ENCODE measurements around the gene OSBPL5.
A peak's percentile ranks its signal among the peaks of the same experiment; 100 is the strongest.

Gene OSBPL5

DNA sequence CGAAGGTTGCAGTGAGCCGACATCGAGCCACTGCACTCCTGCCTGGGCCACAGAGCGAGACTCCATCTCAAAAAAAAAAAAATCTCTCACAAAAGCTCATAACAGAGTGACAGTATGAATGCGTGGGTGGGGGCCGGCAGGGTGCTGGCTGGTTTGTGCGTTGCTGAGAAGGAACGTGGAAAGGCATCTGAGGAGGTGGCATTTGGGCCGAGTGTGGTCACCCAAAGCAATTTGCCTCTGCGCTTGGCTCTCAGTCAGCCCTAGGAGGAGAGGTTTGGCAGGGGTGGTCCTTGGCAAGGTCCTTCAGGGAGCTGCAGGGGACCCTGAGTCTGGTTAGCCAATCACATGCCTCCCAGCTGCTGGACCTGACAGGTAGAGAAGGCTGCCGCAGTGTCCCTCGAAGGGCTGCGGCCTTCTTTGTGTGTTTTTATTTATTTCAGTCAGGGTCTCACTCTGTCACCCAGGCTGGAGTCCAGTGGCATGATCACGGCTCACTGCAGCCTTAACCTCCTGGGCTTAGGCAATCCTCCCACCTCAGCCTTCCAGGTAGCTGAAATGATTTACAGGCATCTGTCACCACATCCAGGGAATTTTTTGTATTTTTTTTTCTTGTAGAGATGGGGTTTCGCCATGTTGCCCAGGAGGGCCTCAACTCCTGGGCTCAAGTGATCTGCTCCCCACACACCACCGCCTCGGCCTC lies 23.5 kb upstream of the OSBPL5 start:
- no peaks in the 10 kb centered on the region; the same call in 1 of the 2 replicates for H3K27me3 ChIP-seq (ENCODE audit: insufficient read depth, low read length)
- peak overlapping the region; percentile 21; the same call in 1 of the 2 replicates for H3K4me3 ChIP-seq (ENCODE audit: low read length)
- no peak overlapping the region for H3K27ac ChIP-seq (ENCODE audit: low read length)
- H3K9me3 ChIP-seq (ENCODE audit: insufficient read depth, low read depth, low read length): no peaks in the 10 kb centered on the region
- peaks cover 15% of the 10 kb centered on the region; the same call in 1 of the 2 replicates for H3K4me1 ChIP-seq (ENCODE audit: insufficient read depth, low read length)
- H3K9ac ChIP-seq (ENCODE audit: low read depth, low read length): peak overlapping the region; percentile 3; the same call in 1 of the 2 replicates
- H3K36me3 ChIP-seq (ENCODE audit: insufficient read depth, low read depth, low read length): no peaks in the 10 kb centered on the region

GRCh38 chr11:3186166-3186953 lies 21.2 kb upstream of the OSBPL5 start:
- no peak overlapping the region for H3K27ac ChIP-seq (ENCODE audit: low read length)
- H3K36me3 ChIP-seq (ENCODE audit: insufficient read depth, low read depth, low read length): no peaks in the 10 kb centered on the region
- H3K27me3 ChIP-seq (ENCODE audit: insufficient read depth, low read length): no peaks in the 10 kb centered on the region; the same call in 1 of the 2 replicates
- H3K4me3 ChIP-seq (ENCODE audit: low read length): no peak overlapping the region
- H3K4me1 ChIP-seq (ENCODE audit: insufficient read depth, low read length): peaks cover 15% of the 10 kb centered on the region; the same call in 1 of the 2 replicates
- no peak overlapping the region for H3K9ac ChIP-seq (ENCODE audit: low read depth, low read length)
- no peaks in the 10 kb centered on the region for H3K9me3 ChIP-seq (ENCODE audit: insufficient read depth, low read depth, low read length)

- Histone ChIP-seq H3K9me3 (ENCODE audit: insufficient read depth, low read depth, low read length) (no peaks in the 10 kb centered on the region), H3K27me3 (ENCODE audit: insufficient read depth, low read length) (no peaks in the 10 kb centered on the region), H3K36me3 (ENCODE audit: insufficient read depth, low read depth, low read length) (no peaks in the 10 kb centered on the region), H3K4me1 (ENCODE audit: insufficient read depth, low read length) (peaks cover 11% of the 10 kb centered on the region; the same call in 1 of the 2 replicates), H3K4me3 (ENCODE audit: low read length) (no peak overlapping the region), H3K27ac (ENCODE audit: low read length) (no peak overlapping the region), H3K9ac (ENCODE audit: low read depth, low read length) (no peak overlapping the region)
Observed at GRCh38 chr11:3184732-3185347, 19.7 kb upstream of the OSBPL5 start.

DNA sequence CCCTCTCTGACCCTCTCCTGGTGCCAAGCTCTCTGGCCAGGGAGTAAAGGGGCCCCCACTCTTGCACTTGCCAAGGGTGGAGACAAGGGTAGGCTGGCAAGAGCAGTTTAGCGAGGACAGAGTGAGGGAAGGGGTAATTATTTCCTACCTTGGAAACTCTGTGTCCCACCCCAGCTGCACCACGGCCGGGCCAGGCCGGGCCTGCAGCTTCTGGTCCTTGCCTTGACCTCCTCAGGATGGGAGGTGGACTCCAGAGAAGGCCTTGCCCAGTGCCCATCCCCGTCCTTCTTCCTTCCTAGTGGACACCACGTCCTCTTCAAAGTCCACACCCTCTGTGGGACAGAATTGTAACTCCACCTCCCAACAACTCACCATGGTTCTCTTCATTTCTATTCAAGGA lies 18.4 kb upstream of the OSBPL5 start:
- no peak overlapping the region for H3K9ac ChIP-seq (ENCODE audit: low read depth, low read length)
- H3K27me3 ChIP-seq (ENCODE audit: insufficient read depth, low read length): no peaks in the 10 kb centered on the region
- H3K4me3 ChIP-seq (ENCODE audit: low read length): no peak overlapping the region
- no peaks in the 10 kb centered on the region for H3K36me3 ChIP-seq (ENCODE audit: insufficient read depth, low read depth, low read length)
- peaks cover 3% of the 10 kb centered on the region; the same call in 1 of the 2 replicates for H3K4me1 ChIP-seq (ENCODE audit: insufficient read depth, low read length)
- no peaks in the 10 kb centered on the region for H3K9me3 ChIP-seq (ENCODE audit: insufficient read depth, low read depth, low read length)
- no peak overlapping the region for H3K27ac ChIP-seq (ENCODE audit: low read length)

DNA sequence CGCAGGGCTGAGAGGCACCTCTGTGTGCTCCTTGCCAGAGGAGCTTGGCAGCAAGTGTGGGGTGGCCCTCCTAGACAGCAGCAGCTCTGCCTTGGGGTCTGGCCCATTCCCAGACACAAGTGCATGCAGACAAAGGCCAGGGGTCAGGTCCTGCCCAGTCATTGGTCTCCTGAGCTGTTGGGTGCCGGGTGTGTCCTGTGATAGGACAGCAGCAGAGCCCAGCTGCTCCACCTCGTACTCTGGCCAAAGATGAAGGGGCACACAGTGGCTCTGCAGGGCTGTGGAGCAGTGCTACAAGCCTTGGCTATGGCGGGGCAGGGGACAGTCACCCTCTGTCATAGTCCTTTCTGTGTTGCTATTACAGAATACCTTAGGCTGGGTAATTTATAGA lies 17.3 kb upstream of the OSBPL5 start:
- no peaks in the 10 kb centered on the region for H3K36me3 ChIP-seq (ENCODE audit: insufficient read depth, low read depth, low read length)
- H3K4me1 ChIP-seq (ENCODE audit: insufficient read depth, low read length): no peaks in the 10 kb centered on the region
- no peak overlapping the region for H3K9ac ChIP-seq (ENCODE audit: low read depth, low read length)
- H3K27ac ChIP-seq (ENCODE audit: low read length): no peak overlapping the region
- H3K4me3 ChIP-seq (ENCODE audit: low read length): no peak overlapping the region
- no peaks in the 10 kb centered on the region for H3K27me3 ChIP-seq (ENCODE audit: insufficient read depth, low read length)
- no peaks in the 10 kb centered on the region for H3K9me3 ChIP-seq (ENCODE audit: insufficient read depth, low read depth, low read length)

DNA sequence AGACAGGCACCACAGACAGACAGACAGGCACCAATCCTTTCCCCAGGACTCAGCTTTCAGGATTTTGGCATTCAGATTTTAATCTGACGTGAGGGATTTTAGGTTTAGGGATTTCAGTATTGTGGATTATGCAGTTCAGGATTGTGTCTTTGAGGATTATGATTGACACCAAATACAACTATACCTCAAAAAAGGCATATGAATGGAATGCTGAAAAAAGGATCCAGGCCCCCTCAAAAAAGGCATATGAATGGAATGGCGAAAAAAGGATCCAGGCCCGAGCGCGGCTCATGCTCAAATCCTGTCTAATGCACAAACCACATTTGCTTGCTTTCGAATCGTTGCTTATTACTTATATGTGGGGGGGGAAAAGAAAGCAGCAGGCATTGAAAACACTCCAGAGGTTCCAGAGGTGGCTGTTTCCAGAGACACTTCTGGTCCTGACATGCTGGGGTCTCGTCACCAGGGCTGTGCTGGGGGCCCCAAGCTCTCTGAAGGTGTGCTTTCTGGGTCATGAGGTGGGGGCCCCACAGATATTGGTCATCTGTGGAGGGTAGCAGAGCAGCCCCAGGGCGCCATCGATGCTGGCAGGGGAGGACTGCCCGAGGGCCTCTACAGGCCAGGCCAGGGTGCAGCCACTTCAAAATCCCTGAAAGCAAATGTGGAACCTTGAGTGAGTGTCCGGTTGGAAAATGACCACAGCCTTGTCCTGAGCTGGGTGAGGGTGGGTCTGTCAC lies 16.8 kb upstream of the OSBPL5 start:
- no peaks in the 10 kb centered on the region for H3K4me1 ChIP-seq (ENCODE audit: insufficient read depth, low read length)
- no peaks in the 10 kb centered on the region for H3K36me3 ChIP-seq (ENCODE audit: insufficient read depth, low read depth, low read length)

GRCh38 chr11:3180869-3181268 lies 15.8 kb upstream of the OSBPL5 start:
- H3K36me3 ChIP-seq (ENCODE audit: insufficient read depth, low read depth, low read length): no peaks in the 10 kb centered on the region
- H3K4me3 ChIP-seq (ENCODE audit: low read length): no peak overlapping the region
- no peaks in the 10 kb centered on the region for H3K27me3 ChIP-seq (ENCODE audit: insufficient read depth, low read length)
- H3K9me3 ChIP-seq (ENCODE audit: insufficient read depth, low read depth, low read length): peaks cover 10% of the 10 kb centered on the region; the same call in 1 of the 2 replicates
- no peak overlapping the region for H3K27ac ChIP-seq (ENCODE audit: low read length)
- H3K9ac ChIP-seq (ENCODE audit: low read depth, low read length): no peak overlapping the region
- no peaks in the 10 kb centered on the region for H3K4me1 ChIP-seq (ENCODE audit: insufficient read depth, low read length)

More for the DNA sequence above, 16.8 kb upstream of the OSBPL5 start:
- Histone ChIP-seq H3K9me3 (ENCODE audit: insufficient read depth, low read depth, low read length) (0 out of 2 replicates have a peak, but pooled peaks cover 1% of the 10 kb centered on the region), H3K4me3 (ENCODE audit: low read length) (no peak overlapping the region), H3K27ac (ENCODE audit: low read length) (no peak overlapping the region), H3K27me3 (ENCODE audit: insufficient read depth, low read length) (no peaks in the 10 kb centered on the region), H3K9ac (ENCODE audit: low read depth, low read length) (no peak overlapping the region)

DNA sequence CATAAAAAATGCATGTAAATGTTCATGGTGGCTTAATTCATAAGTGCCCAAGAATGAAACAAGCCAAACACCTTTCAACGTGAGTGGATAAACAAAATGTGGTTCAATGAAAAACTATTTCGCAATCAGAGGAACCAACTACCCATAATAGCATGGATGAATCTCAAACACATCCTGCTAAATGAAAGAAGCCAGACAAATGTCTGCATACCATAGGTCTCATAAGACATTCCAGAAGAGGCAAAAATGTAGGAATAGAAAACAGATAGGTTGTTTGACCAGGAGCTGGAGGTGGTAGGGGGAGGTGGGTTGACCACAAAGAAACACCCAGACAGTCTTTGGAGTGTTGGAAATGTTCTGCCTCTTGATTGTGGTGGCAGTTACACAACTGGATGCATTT lies 13.2 kb upstream of the OSBPL5 start:
- Histone ChIP-seq H3K4me3 (ENCODE audit: low read length) (no peak overlapping the region), H3K9ac (ENCODE audit: low read depth, low read length) (no peak overlapping the region), H3K4me1 (ENCODE audit: insufficient read depth, low read length) (no peaks in the 10 kb centered on the region), H3K9me3 (ENCODE audit: insufficient read depth, low read depth, low read length) (peaks cover 10% of the 10 kb centered on the region; the same call in 1 of the 2 replicates), H3K27me3 (ENCODE audit: insufficient read depth, low read length) (no peaks in the 10 kb centered on the region), H3K27ac (ENCODE audit: low read length) (no peak overlapping the region), H3K36me3 (ENCODE audit: insufficient read depth, low read depth, low read length) (no peaks in the 10 kb centered on the region)

- Histone ChIP-seq H3K36me3 (ENCODE audit: insufficient read depth, low read depth, low read length) (no peaks in the 10 kb centered on the region), H3K27ac (ENCODE audit: low read length) (no peak overlapping the region)
Observed at GRCh38 chr11:3177931-3178330, 12.8 kb upstream of the OSBPL5 start.

GRCh38 chr11:3176487-3176886 lies 11.4 kb upstream of the OSBPL5 start:
- no peaks in the 10 kb centered on the region for H3K36me3 ChIP-seq (ENCODE audit: insufficient read depth, low read depth, low read length)
- peaks cover 9% of the 10 kb centered on the region for H3K27me3 ChIP-seq (ENCODE audit: insufficient read depth, low read length)
- no peak overlapping the region for H3K9ac ChIP-seq (ENCODE audit: low read depth, low read length)
- H3K4me3 ChIP-seq (ENCODE audit: low read length): no peak overlapping the region
- no peaks in the 10 kb centered on the region for H3K4me1 ChIP-seq (ENCODE audit: insufficient read depth, low read length)
- H3K9me3 ChIP-seq (ENCODE audit: insufficient read depth, low read depth, low read length): peaks cover 10% of the 10 kb centered on the region; the same call in 1 of the 2 replicates
- H3K27ac ChIP-seq (ENCODE audit: low read length): no peak overlapping the region

More at GRCh38 chr11:3177931-3178330, 12.8 kb upstream of the OSBPL5 start:
- no peaks in the 10 kb centered on the region for H3K4me1 ChIP-seq (ENCODE audit: insufficient read depth, low read length)
- peaks cover 10% of the 10 kb centered on the region; the same call in 1 of the 2 replicates for H3K9me3 ChIP-seq (ENCODE audit: insufficient read depth, low read depth, low read length)
- H3K27me3 ChIP-seq (ENCODE audit: insufficient read depth, low read length): no peaks in the 10 kb centered on the region
- H3K9ac ChIP-seq (ENCODE audit: low read depth, low read length): no peak overlapping the region
- no peak overlapping the region for H3K4me3 ChIP-seq (ENCODE audit: low read length)

DNA sequence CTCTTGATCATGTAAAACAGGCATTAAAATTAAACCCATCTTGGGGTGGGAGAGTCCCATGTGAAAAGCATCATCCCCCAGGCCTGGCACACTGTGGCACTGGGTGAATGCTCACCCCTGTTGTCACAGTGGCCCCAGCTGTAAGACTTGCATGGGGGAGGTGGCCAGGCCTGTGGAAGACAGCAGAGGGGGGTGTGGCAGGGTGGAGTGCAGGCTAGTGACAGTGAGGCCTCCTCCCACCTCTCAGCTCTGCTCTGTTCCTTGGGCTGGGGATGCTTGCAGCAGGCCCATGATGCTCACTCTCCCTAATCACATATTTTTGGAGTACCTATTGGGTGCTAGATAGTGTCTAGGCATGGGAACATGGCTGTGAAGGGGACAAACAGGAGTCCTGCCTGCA lies 10.1 kb upstream of the OSBPL5 start:
- Histone ChIP-seq H3K4me1 (ENCODE audit: insufficient read depth, low read length) (no peaks in the 10 kb centered on the region), H3K27me3 (ENCODE audit: insufficient read depth, low read length) (peaks cover 22% of the 10 kb centered on the region), H3K9ac (ENCODE audit: low read depth, low read length) (no peak overlapping the region), H3K4me3 (ENCODE audit: low read length) (no peak overlapping the region), H3K36me3 (ENCODE audit: insufficient read depth, low read depth, low read length) (no peaks in the 10 kb centered on the region), H3K9me3 (ENCODE audit: insufficient read depth, low read depth, low read length) (peaks cover 10% of the 10 kb centered on the region; the same call in 1 of the 2 replicates), H3K27ac (ENCODE audit: low read length) (no peak overlapping the region)

Data from iPS-20b (cell line).